HG02678 (cell line): ENCODE results near the gene CLSTN2.

Source experiments
- ATAC-seq: cut with Tn5 transposase; IDR thresholded peaks from one replicate; pipeline ENCODE4 v1.9.1; 2021; ENCODE audit warnings: mild to moderate bottlenecking, moderate library complexity; ENCODE audit not compliant: unreplicated experiment

Gene CLSTN2

DNA sequence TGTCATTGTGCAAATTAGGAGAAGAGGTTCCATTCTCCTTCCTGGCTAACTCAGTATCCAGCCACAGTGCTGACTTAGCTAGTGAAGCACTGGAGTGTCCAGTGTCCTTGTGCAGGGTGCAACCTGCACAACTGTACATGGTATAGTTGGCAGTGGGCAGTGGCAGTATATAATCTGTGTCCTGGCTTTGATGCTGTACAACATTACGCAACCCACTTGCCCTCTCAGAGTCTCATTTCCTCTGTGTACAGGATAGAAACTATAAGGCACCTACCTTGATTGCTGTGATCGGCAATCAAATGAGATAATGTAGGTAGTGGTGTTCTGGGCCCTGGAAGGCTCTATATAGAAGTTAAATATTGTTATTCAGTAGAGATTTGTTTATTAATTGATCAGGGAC lies 333.6 kb downstream of the CLSTN2 start:
- ATAC-seq, result no peak

DNA sequence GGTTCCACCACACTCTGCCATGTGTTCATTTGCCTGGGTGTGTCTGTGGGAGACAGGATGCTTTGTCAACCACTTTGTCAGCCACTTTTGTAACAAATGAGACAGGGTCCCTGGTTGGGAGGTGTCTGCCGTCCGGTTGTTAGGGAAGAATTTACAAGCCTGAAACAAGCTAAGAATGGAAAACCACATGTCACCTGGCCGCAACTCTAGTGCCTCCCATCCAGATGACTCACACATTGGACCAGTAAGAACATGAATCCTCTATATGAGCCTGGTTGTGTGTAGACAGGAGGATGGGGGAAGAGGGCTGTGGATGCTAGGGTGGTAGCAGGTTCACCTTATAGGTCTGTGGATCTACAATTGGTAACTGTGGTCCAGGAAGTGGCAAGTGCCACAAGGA lies 335.3 kb downstream of the CLSTN2 start:
- ATAC-seq, result no peak

DNA sequence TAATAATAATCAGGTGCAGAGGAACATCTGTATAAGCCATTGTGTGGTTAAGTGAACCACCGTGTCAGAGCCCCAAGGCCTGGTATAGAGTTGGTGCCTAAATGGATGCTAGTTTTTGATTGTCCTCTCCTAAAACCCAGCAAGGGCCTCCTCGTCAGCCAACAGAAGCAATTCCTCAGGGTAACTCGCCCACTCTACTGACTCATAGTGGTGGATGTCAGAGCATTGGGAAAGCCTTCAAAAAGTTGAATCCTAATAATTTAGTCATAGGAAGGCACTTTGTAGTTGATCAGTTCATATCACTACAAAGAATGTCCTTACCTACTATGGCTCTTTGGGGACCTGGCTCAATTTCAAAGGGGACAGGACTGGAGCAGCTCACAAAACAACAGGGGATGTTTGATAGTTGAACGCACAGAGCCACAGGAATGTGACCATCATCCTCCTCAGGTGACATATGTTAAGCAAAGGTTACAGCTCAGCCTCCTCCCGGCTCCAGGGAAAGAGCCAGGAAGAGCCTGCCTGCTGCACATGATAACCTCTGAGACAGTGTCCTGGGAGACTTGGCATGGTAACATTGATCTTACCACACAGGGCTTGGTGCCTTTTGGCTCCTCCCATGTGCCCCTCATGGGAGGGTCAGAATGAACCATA lies 338.7 kb downstream of the CLSTN2 start:
- ATAC-seq, result no peak

DNA sequence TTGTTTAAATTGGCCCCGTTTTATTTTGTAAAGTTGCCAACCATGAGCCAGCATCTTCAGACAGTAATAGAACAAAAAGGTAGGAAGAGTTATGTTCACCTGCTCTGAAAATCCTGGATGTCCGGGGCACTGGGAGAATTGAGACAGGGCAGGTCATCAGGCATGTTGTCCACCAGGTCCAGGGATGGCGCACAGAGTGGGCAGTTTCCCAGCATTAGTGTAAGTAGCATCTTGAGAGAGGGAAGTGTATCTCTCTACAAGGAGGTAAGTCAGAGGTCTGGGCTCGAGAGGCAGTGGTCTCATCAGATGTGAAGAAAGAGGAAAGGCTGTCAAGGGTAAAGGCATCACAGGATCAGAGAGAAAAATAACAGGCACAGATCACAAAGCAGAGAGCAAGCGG lies 339.4 kb downstream of the CLSTN2 start:
- ATAC-seq, result no peak

DNA sequence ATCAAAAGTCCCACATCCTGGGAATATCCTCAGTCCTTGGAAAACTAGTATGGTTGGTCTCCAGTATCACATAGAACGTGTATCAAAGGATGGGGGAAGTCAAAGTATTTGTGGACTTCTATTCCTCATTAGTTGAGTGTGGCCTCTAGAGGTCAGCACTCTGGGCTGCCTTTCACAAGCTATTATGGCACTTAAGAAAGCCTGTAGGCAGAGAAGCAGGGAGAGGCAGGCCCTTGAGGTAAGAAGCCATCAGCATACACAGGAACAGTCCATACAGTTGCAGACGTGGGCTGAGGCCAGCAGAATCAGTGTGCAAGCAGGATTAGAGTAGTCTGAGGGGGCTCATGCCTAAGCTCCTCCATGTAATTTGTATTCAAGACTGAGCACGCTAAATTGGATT lies 341.7 kb downstream of the CLSTN2 start:
- ATAC-seq, result no peak

DNA sequence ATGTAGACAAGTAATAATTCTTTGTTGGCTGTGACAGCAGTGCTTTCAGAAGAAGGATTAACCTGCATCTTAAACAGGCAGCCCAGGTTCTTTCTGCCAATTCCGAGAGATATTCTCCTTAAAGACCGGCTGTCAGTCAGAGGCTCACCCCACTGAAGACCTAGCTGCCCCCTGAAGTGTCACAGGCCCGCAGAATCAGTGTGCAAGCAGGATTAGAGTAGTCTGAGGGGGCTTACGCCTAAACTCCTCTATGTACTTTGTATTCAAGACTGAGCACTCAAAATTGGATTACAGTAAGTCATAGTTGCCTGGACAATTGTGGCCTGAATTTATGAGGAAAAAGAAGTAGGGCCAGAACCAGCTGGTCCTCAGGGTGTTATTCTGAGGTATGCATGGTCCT lies 342.9 kb downstream of the CLSTN2 start:
- no peak for ATAC-seq

DNA sequence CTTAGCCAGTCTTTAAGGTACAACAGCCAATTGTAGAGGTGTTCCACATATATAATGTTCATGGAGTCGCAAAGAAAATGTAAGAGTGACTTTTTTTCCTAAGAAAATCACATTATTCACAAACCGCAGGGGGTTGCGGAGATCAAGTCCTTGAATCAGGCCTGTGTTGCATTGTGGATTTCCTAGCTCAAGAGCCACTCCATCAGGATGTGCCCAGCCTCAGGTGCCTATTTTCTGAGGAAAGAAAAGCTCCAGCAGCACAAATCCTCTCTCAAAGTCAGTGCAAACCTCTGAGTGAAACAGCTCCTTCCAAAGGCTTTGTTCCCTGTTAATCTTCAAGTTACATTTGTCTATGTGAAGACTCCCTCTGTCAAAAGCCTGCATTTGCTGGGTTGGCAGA lies 349.4 kb downstream of the CLSTN2 start:
- no peak for ATAC-seq

DNA sequence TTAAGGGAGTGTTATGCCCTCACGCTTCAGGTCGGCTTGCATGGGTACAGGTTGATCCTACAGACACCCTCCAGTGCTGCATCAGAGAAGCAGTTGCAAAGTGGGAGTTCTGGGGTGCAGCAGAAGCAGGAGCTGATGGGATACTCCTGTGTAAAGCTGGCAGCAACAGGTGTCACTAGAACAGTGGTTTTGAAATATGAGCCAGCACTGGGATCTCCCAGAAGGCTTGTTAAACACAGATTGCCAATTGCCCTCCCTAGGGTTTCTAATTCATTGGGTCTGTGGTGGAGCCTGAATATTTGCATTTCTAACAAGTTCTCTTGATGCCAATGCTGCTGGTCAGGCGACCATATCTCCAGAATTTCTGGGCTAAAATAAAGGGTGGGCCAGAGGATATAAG lies 350.4 kb downstream of the CLSTN2 start:
- no peak for ATAC-seq

DNA sequence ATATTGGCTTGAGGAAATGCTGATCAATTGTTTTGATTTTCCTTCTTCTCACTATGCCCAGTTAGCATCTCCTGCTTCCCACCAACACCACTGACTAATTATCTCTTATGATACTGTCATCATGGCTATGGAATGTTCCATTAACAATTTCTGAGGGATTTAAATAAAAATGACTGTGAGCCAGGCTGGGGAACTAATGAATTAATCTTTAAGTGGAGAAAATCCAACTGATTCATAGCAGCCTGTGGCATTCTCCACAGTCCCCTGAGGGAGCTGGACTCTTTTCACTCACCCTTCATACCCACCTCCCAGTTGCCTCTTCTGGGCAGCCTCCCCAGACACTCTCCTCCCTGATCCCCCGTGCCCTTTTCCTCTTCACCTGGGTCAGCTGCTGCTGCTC lies 353.6 kb downstream of the CLSTN2 start:
- ATAC-seq, result no peak

DNA sequence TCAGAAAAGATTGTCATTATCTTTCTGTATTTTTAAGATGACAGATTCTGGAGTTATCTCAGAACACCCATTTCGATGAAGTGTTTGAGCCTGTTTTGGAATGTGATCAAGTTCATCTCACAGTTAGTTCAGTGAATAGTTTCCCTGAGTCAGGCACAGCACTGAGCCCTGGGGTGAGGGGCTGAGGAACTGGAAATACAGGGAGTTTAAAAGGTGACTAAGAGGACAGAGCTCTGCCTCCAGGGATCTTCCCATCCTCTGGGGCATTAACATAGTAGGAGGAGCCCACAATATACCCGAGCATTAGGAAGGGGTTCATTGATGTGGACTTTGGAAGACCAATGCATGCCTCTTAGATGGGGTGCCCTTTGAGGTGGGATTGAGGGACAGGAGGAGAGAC lies 355.1 kb downstream of the CLSTN2 start:
- no peak for ATAC-seq

DNA sequence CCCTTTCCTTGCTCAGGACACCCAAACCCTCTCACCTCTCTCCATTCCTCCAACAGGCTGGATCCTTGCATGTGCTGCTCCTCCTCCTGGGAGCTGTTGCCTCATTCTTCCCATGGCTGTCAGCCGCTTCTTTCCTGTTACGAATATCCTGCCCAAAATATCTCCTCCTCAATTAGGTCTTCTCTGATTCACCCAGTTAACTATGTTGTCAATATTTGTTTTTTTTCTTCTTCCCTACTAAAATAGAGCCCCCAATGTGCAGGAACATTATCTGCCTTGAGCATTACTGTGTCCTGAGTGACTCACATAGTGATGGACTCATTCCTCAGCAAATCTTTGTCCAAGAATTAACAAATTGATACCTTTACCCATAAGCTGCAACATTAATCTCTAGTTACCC lies 357.2 kb downstream of the CLSTN2 start:
- ATAC-seq, result no peak

DNA sequence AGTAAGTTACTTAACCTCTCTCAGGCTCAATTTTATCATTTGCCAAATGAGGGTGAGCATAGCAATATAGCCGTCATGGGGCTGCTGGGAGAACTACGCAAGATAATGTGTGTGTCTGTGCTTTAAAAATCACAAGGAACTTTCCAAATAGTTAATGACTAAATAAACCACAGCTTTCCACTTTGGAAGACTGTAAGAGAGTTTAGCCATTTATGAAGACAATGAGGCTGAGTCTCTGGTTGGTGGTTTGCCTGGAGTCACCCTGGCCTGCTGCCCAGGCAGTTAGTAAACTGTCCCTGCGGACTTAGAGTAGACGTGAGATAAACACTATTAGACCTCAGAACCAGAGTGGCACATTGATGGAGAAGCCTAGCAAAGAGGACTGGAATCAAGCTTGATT lies 357.7 kb downstream of the CLSTN2 start:
- no peak for ATAC-seq

DNA sequence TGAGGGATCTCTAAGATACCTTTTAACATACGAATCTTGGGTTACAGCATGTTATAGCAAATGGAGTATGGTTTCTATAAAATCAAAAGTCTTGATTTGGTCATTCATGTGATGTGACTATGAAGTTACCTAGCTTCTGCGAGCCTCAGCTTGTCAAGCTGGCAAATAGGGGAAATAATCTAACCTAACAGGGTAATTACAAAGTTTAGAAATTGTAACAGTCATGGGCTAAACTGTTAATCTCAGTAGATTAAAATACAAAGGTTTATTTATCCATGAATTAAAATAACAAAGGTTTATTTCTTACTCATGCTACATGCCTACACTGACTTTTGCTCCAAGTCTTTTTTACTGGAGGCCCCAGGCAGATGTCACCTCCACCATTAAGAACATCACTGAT lies 359.1 kb downstream of the CLSTN2 start:
- ATAC-seq, result no peak

DNA sequence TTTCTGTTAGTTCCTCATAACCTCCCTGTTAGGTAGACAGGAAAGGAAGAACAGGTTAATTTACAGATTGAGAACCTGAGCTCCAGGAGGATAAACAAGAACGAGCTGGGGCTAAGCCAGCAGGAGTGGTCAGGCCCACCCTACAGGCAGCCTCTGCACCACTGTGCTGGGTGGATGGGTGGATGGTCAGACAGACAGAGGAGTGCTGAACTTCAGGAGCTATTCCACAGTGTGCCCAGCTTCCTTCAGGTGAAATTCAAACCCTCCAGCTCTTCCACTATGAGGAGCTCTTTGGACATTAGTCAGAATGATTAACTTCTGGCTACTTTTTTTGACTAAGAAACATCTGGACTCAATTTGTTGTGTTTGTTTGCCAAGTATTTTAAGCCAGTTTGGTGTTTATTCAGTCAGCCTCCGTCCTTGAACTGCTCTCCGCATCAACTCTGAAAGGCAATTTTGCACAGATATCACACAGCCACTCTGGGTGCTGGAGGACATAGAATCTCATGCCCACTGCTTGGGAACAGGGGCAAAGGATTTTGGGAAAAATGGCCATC lies 361.9 kb downstream of the CLSTN2 start:
- ATAC-seq, result no peak

DNA sequence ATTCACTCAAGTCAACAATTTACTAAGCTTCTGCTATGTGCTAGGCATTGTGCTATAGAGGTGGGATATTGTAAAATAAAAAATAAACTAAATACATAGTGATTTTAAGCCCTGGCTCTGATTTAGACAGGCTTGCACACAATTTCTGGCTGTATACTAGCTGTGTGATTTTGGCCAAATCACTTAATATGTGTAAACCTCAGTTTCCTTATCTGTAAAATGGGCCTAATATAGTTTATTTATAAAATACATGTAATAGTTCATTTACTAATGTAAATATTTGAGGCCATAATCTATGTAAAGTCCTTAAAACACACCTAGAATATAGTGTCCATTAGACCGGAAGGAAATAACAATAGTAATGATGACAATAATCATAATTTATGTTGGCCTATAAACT lies 363.1 kb downstream of the CLSTN2 start:
- ATAC-seq, result no peak

DNA sequence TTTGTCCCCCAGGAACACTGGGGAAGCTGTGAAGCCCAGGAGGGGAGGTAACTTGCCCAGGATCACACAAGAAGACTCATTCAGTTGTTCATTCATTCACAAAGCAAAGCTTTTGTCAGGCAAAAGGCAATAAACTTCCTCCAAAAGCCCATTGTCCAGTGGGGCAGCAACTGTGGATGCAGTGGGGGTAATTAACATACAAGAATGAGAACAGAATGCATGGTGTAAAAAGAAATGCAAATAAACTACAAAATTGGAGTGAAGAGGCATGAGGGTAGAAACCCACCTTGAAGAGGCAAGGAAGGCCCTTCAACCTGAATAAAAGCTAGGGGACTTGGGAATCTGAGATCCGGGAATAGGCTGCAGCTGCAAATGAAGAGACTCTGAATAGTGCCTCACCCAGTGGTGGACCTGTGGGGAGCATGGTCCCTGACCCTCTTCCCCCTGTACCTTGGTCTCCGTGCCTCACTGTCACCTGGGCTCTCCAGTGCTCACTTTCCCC lies 363.6 kb downstream of the CLSTN2 start:
- no peak for ATAC-seq

DNA sequence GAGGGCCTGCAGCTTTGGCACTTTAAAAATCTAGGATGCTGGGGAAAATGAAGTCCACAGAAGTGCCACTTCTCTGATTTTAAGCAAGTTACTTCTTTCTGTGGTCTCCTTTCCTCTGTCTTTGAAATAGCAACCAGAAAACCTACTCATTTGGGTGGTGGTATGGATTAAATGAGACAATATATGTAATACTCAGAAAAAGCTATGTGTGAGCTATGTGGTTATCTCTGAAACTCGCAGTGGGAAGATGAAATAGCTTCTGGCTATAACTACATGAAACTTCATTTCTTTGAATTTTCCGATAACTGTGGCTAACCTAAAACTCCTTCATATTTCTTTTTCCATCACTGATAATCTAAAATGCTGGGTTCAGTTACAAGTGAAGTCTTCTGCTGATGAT lies 368.9 kb downstream of the CLSTN2 start:
- no peak for ATAC-seq

DNA sequence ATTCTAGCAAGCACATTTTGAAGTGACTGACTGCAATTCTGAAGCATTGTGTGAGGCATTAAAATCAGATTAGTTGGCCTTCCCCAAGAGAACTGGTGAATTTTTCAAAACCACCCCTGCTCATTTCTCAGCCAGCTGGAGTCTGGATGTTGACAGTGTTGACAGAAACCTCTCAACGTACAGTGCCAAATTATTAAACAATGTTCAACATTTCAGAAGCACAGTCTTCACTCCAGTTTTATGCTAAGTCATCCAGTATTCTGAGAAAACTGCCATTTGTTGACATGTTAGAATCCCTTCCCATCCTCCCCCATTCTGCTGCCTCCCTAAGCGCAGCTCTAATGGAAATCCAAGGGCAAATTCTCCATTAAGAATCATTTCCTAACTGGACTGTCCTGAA lies 373.6 kb downstream of the CLSTN2 start:
- ATAC-seq, result no peak

DNA sequence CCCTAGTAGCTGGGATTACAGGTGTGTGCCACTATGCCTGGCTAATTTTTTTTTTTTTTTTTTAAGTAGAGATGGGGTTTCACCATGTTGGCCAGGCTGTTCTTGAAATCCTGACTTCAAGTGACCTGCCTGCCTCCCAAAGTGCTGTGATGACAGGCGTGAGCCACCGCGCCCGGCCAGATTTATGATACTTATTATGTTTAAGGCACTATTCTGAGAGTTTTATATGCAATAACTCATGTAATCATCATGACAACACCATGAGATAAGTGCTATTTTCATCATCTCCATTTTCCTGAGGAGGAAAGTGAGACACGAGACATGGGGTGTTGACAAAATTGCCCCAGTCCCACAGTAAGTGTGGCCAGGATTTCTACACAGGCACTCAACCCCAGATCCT lies 376.4 kb downstream of the CLSTN2 start:
- ATAC-seq, result no peak

DNA sequence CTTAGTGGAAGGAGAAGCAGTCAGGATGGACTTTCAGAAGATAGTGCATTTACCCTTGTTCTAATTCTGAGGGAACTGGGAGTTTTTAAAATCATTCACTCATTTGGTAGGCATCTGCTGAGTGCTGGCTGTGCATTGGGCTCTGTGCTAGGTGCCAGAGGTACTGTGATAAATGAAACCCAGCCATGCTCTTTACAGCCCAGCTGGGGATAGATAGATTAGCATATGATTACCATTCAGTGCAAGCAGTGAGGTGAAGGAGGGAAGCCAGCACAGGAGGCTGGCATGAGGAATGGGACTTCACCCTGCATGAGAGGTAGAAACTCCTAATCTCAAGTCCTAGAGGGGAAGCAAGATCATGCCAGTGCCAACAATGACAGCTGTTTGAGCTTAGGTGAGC lies 381.0 kb downstream of the CLSTN2 start:
- no peak for ATAC-seq

DNA sequence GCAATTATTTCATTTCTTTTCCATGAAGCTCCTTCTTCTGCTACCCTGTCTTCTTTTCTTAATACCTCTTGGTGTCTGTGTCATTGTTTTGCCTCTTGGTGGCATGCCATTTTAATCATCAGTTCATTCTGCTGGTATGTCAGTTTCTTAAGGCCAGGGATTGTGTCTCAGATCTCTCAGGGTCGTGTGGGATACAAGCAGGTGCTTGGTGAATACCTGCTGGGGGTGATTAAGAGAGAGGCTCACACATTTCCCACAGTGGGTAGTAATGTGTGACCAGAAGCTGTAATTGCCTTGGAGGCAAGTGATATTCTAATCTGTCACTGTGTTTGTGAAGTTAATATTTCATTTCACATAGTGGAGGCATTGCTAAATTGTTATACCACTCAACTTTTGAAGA lies 381.5 kb downstream of the CLSTN2 start:
- no peak for ATAC-seq

DNA sequence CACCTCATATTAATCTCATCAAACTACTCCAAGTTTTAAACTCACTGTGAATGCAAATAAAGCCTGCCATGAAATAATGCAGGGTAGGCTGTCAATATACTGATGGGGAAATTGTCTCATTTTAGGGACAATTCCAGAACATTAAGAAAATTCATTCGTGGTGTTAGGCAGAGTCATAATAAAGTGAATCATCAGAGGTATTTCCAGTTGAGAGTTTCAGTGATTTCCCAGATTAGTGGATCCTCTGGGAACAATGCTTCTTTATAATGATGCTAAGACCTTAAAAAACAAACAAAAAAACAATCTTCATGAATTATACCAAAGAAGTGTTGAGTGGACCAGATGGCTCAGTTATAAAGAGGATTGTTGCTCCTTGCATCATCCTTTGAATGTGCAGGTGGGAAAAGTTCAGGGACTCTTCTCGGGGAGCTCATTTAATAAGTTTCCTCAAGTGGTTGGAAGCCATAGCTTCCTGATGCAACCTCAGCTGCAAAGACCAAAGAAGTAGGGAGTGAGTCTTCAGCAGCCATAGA lies 381.9 kb downstream of the CLSTN2 start:
- ATAC-seq, result no peak

DNA sequence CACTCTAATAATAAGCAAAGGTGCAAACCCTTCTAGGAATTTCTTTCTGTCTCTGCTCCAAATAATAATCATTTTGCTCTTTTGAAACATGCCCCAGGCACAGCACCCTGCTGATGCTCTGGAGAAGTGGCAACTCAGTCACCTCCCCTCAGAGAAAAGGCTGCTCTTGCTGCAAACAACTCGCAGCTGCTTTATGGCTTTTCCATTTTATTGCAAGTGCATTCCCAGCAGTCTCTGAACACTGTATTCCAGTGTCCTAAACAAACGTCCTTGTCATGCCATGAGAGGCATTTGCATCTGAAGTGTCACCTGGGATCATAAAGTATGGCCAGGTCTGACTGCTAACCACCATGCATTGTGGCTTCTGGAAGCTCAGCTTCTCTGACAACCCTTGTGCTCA lies 384.8 kb downstream of the CLSTN2 start:
- ATAC-seq, result no peak
